Right ventricle myocardium inferior (tissue), 1 donor: ENCODE data around the gene TUBB6. TPM values are rescaled to one million over a fixed set of nuclear protein-coding genes. Genes with fewer than 3 reads are reported as not detected.

Source experiments
- ATAC-seq: fragments of 200-7000 bp; cut with Tn5 transposase; one replicate; pipeline ENCODE4 v1.9.1; 2020; ENCODE audit warnings: mild to moderate bottlenecking, moderate library complexity
- DNase-seq: peaks from one replicate; pipeline ENCODE4 v3.0.0; 2021; ENCODE audit errors: missing footprints
- intact Hi-C: fragments of 100-400 bp; cut with DNase I; formaldehyde crosslinking; loops from one replicate; pipeline ENCODE4 v1.11.0; 2022
- total RNA-seq: library from RNA; stranded (reverse); fragmentation: NEBNext Ultra II Directional; extraction: Animal tissue kit (Norgen Biotek cat#: 25700); gene quantifications from one replicate; pipeline ENCODE4 v1.2.1, GENCODE V29; 2021
- donor health status: DM: no; HTN: yes; CAD: no; lungs with severe emphysema.

TUBB6 gene
- total RNA-seq, 1 donor from 2014 or later, result 132 TPM

- DNase-seq (no peak), ATAC-seq (peak; percentile 47)
- intact Hi-C loops, result loop anchor here (5.0 kb wide), 1 partner anchor 35 kb away; no protein-coding TSS in a partner anchor
Measured at GRCh38 chr18:12306752-12307700, 1.0 kb upstream of the TUBB6 start.

GRCh38 chr18:12308386-12309100, 502 bp downstream of the TUBB6 start:
- peak; percentile 82 for ATAC-seq
- intact Hi-C loops, result loop anchor here (2.0 to 5.0 kb wide), 2 partner anchors 36 to 68 kb away; partner anchors contain the start of gene AFG3L2
- peak; percentile 92 for DNase-seq

GRCh38 chr18:12309683-12310198, 1.7 kb downstream of the TUBB6 start:
- DNase-seq (no peak), ATAC-seq (no peak)
- intact Hi-C loops, result loop anchor here (2.0 to 5.0 kb wide), 2 partner anchors 37 to 67 kb away; partner anchors contain the start of gene AFG3L2

- DNase-seq (no peak), ATAC-seq (no peak)
- intact Hi-C loops, result no loop called here
Measured at GRCh38 chr18:12310762-12311161, 2.7 kb downstream of the TUBB6 start.

DNA sequence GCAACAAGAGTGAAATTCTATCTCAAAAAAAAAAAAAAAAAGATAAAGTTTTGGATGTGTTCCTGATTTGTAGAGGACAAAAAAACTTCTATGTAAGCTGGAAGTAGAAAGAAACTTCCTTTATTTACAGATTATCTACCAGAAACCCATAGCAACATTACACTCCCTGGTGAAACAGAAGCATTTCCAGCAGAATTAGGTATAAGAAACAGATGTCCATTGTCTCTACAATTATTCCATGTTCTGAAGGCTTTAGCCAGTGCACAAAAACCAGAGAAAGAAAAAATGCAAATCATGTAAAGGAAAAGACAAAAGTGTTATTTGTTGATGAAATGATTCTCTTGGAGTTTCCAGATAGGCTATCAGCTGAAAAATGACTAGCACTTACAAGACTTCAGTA, 4.9 kb downstream of the TUBB6 start:
- no peak for ATAC-seq
- no peak for DNase-seq
- intact Hi-C loops, result no loop called here

GRCh38 chr18:12313530-12314245, 5.6 kb downstream of the TUBB6 start:
- DNase-seq (no peak), ATAC-seq (no peak)
- intact Hi-C loops, result no loop called here

DNA sequence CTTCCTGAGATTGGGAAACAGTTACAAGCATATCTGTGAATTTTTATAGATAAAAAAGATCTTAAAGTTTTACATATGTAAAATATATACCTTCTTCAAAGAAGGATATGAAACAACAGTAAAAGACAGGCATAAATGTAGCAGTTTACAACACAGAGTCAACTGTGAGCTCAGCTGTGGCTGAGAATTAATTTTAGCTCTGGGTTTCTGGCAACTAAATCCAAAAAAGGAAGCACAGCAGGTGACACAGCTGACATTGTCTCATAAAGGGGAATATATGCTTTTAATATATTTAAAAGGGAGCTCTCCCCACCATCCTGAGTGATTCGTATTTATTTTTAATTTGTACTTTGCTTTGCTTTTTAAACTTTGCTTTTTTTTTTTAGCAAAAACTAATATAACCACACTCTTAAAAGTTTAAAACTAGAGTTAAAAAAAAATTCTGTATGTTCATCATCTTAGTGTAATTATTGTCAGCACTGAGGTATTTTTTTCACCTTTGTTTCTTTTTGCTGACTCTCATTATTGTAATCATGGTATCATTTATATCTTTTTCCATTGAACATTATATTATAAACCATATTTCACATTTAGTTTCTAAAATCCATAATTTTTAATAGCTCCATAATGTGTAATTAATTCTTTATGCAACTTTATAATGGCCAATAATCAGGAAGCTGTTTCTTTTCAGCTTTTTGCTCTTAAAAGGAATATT, 6.7 kb downstream of the TUBB6 start:
- DNase-seq (no peak), ATAC-seq (no peak)
- intact Hi-C loops, result loop anchor here (5.0 kb wide), 1 partner anchor 32 kb away; no protein-coding TSS in a partner anchor

GRCh38 chr18:12315490-12315889, 7.4 kb downstream of the TUBB6 start:
- peak; percentile 29 for ATAC-seq
- no peak for DNase-seq
- intact Hi-C loops, result loop anchor here (5.0 kb wide), 1 partner anchor 33 kb away; no protein-coding TSS in a partner anchor

DNA sequence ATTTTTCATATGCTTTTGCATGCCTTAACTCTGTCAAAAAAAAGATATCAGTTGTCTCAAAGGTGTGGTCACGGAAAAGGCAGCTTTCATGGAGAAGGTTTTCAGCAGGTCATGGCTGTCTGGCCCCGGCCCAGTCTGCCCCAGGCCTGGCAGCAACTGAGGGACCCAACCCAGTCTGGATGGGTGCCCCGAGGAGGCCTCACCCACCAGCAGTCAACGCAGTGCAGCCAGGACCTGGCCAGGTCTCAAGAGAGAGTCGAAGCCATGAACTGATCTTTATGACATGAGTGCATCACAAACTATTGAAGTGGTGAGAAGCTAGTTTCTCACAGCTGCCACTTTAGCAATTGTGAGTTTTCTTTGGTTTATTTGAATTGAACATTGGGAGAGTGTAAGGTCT, 7.9 kb downstream of the TUBB6 start:
- ATAC-seq (peak; percentile 63), DNase-seq (peak; percentile 81)
- intact Hi-C loops, result loop anchor here (5.0 kb wide), 1 partner anchor 34 kb away; no protein-coding TSS in a partner anchor

GRCh38 chr18:12317664-12318333, 9.8 kb downstream of the TUBB6 start:
- DNase-seq (no peak), ATAC-seq (peak; percentile 78)
- intact Hi-C loops, result loop anchor here (1.0 to 5.0 kb wide), 2 partner anchors 18 to 35 kb away; no protein-coding TSS in a partner anchor

DNA sequence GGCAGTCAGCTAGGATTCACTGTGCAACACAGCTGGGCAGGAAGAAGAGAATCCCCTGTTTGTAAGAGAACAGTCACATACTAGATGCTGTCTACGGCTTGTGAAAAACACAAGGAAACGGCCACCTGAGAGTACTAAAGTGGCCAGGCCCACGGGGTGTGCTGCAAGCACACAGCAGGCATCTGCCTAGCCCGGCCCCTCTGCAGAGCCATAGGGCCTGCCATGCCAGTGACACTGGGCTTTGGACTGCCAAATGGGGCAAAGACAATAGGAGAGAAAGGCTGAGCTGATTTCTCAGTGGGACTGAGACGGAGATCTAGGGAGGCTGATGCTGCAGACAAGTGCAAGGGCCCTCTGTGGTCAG, 10.3 kb downstream of the TUBB6 start:
- no peak for DNase-seq
- intact Hi-C loops, result loop anchor here (1.0 to 5.0 kb wide), 2 partner anchors 17 to 36 kb away; no protein-coding TSS in a partner anchor
- ATAC-seq, result peak; percentile 57

DNA sequence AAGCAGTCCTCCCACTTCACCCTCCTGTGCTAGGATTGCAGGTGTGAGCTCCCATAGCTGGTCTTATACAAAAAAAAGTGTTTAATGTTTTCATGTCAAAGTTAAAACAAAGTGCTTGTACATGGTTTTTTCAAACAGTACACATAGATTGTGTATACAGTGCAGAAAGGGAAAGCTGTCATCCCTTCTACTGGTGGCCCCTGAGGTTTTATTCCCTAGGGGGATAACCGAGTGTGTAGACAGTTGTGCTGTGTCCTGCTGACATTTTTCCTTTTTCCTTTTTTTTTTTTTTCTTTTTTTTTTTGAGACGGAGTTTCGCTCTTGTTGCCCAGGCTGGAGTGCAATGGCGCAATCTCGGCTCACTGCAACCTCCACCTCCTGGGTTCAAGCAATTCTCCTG, 10.8 kb downstream of the TUBB6 start:
- DNase-seq, result no peak
- intact Hi-C loops, result loop anchor here (1.0 to 5.0 kb wide), 2 partner anchors 16 to 37 kb away; no protein-coding TSS in a partner anchor
- ATAC-seq, result no peak

DNA sequence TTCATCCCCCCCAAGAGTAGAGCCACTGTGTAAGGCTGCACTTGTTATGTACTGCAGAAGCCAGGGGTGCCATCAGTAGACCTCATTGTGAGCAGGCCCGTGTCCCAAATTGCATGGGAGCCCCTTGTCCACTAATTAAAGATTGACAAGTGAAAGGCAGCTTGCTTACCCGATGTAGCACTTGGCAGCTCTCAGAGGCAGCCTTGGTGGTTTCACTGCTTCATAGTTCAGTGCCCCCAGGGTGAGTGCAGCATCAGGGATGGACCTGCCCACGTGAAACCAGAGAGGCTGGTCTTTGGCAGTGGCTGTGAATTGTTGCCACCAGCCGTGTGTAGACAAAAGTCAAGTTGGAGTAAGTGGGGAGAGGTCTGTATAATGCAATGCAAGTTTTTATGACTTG, 13.3 kb downstream of the TUBB6 start:
- DNase-seq (no peak), ATAC-seq (no peak)
- intact Hi-C loops, result no loop called here

GRCh38 chr18:12324991-12325725, 17.1 kb downstream of the TUBB6 start:
- DNase-seq (peak; percentile 63), ATAC-seq (no peak)
- intact Hi-C loops, result no loop called here

DNA sequence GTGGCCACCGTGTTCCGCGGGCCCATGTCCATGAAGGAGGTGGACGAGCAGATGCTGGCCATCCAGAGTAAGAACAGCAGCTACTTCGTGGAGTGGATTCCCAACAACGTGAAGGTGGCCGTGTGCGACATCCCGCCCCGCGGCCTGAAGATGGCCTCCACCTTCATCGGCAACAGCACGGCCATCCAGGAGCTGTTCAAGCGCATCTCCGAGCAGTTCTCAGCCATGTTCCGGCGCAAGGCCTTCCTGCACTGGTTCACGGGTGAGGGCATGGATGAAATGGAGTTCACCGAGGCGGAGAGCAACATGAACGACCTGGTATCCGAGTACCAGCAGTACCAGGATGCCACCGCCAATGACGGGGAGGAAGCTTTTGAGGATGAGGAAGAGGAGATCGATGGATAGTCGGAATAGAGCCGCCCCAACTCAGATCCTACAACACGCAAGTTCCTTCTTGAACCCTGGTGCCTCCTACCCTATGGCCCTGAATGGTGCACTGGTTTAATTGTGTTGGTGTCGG, 17.7 kb downstream of the TUBB6 start:
- DNase-seq (peak; percentile 16), ATAC-seq (no peak)
- intact Hi-C loops, result no loop called here

DNA sequence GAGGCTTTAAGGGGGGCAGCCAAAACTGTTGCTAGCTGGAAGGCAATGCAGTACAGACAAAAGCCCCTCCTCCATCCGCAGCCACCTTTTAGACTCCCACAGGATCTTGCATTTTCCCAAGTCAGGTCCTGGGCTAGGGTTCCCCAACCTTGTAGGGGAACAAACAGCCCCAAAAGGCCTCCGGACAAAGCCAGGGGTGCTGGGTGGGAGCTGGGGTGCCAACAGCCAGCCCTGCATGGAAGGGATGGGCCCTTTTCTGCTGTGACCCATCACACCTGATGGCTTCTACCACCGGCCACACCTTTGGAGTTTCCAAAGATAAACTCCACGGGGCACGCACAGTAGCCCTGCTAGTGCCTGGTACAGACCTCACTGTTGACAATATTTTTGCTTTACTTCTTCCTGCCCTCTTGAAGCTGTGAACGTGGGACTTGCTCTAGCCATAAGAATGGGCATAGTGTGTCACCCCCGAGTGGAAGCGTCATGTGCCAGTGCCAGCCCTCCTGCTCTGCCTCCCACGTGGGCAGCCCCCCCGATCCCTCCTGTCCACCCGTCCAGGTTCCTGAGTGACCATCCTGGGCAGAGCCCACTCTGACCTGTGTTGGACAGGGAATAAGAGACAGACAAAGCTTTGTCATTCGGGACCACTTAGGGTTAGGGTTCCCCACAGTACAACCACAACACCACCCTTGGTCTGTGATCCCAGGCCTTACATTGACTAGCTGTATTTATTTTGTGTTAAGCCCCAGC, 18.8 kb downstream of the TUBB6 start:
- peak; percentile 35 for DNase-seq
- intact Hi-C loops, result no loop called here

More for the DNA sequence above, 18.8 kb downstream of the TUBB6 start:
- peak; percentile 11 for ATAC-seq
